ENCODE results near the gene ENDOV. TPM values are rescaled to one million over a fixed set of nuclear protein-coding genes. Genes with fewer than 3 reads are reported as not detected.

Gene ENDOV
- total and polyA plus RNA-seq, 2 donors (not counting 3 experiments of a cell fraction or from before 2014, with no cell fraction given), result 20.4 to 25.9 TPM

DNA sequence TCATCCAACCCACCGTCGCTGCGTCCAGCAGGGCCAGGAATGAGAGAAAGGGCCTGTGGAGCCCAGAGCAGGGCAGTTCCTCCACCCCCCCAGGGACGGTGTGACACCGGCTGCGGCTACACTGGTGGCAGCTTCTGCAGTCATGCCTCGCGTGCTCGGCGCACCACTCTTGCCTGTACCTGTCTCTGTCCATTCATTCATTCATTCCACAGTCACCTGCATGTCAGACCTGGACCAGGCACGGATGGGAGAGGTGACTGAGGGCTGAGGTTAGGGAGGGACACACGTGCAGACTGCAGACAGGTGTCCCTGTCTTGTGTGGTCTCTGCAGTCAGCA is 27.3 kb downstream of the ENDOV start:
- no peaks in the 10 kb centered on the region for H3K27me3 ChIP-seq (ENCODE audit: control insufficient read depth in 2 of 2, insufficient read depth in 2 of 2, low read length in 2 of 2)
- dilution Hi-C loops (cut with MboI; ENCODE audit: extremely low pct_ligation_motif_present, low sequenced_read_pairs), result no loop called here
- no peak overlapping the region for H3K9ac ChIP-seq (replicated peaks; ENCODE audit: extremely low read depth, insufficient read depth, low read length)
- no peak overlapping the region for H2AFZ ChIP-seq (ENCODE audit: low read depth, low read length)
- no peaks in the 10 kb centered on the region for H4K20me1 ChIP-seq (replicated peaks; ENCODE audit: control insufficient read depth, extremely low read depth, insufficient read depth, low read length)
- ChIA-PET POLR2A (no interaction called here), CTCF (interaction anchor here (1.0 kb wide), 1 partner anchor 10 kb away, joined by 3 read pairs; no protein-coding TSS in a partner anchor)
- H3K79me2 ChIP-seq (ENCODE audit: control insufficient read depth, insufficient read depth, low read length), result no peaks in the 10 kb centered on the region
- H3K4me3 ChIP-seq (replicated peaks in 1 of 3; ENCODE audit: insufficient read depth in 1 of 3, low read depth in 1 of 3, low read length in 3 of 3), result no peak overlapping the region
- H3K27ac ChIP-seq (ENCODE audit: insufficient read depth, low read depth, low read length), result no peak overlapping the region
- H3K9me1 ChIP-seq (replicated peaks; ENCODE audit: control insufficient read depth, extremely low read depth, insufficient read depth, low read length), result no peaks in the 10 kb centered on the region
- H3K9me3 ChIP-seq (replicated peaks; ENCODE audit: control insufficient read depth, insufficient read depth, low read length), result no peaks in the 10 kb centered on the region
- no TSS peak for BruUV-seq (replicated peaks)
- FAIRE-seq, result no peak
- intact Hi-C loops (cut with micrococcal nuclease), result no loop called here
- DNase-seq (ENCODE audit: low read depth, low spot score), result no peak
- H3K36me3 ChIP-seq (ENCODE audit: control insufficient read depth in 2 of 2, extremely low read depth in 1 of 2, insufficient read depth in 2 of 2, low read length in 2 of 2), result no peaks in the 10 kb centered on the region
- TF ChIP-seq POLR2A (IDR thresholded peaks at IDR 0.05; ENCODE audit: low read depth, low read length), result no peak
- no peak for TF ChIP-seq FOS (IDR thresholded peaks at IDR 0.05; ENCODE audit: borderline replicate concordance, insufficient read depth, low read length)
- TF ChIP-seq GATA2 (IDR thresholded peaks at IDR 0.05; ENCODE audit: insufficient read depth, insufficient read length, low read depth, low read length), result no peak
- no peak for TF ChIP-seq MYC (IDR thresholded peaks at IDR 0.05; ENCODE audit: low read depth, low read length)
- TF ChIP-seq, protein P1, sequence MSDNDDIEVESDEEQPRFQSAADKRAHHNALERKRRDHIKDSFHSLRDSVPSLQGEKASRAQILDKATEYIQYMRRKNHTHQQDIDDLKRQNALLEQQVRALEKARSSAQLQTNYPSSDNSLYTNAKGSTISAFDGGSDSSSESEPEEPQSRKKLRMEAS (IDR thresholded peaks at IDR 0.05; ENCODE audit: insufficient read depth, insufficient read length), result no peak
- no peak for TF ChIP-seq POLR2AphosphoS5 (IDR thresholded peaks at IDR 0.05; ENCODE audit: insufficient read depth, low read depth, low read length)
- no peak for TF ChIP-seq EZH2 (IDR thresholded peaks at IDR 0.05; ENCODE audit: borderline replicate concordance, low read depth, low read length, severe bottlenecking)
- TF ChIP-seq CTCF (IDR thresholded peaks at IDR 0.05; ENCODE audit: extremely low read depth in 1 of 2, insufficient read depth in 1 of 2, low read depth in 1 of 2, low read length in 2 of 2), result no peak
- no peak for TF ChIP-seq JUN (IDR thresholded peaks at IDR 0.05; ENCODE audit: borderline replicate concordance, insufficient read depth, insufficient read length, low read depth)
- no peaks in the 10 kb centered on the region for H3K4me1 ChIP-seq (ENCODE audit: control insufficient read depth, extremely low read depth, insufficient read depth, low read length)
- no peak overlapping the region for H3K4me2 ChIP-seq (ENCODE audit: insufficient read depth, low read length)

All from endothelial cell of umbilical vein (primary cell).